Psoas muscle (tissue), 7 donors: ENCODE data around the gene FBXW5. TPM values are rescaled to one million over a fixed set of nuclear protein-coding genes. Genes with fewer than 3 reads are reported as not detected.

ENCODE experiments used
- polyA plus RNA-seq, 3 donors: library from polyadenylated mRNA; stranded (reverse); fragments of 200-250 nt; gene quantifications; one replicate each; pipeline ENCODE4 v1.2.3, GENCODE V29; 2013
- total RNA-seq, 4 donors: library from RNA; stranded (reverse); fragmentation: NEBNext Ultra II Directional in 2 of 4; extraction: Animal tissue kit (Norgen Biotek cat#: 25700) in 2 of 4; gene quantifications; one replicate each; pipeline versions ENCODE4 v1.2.1 to v1.2.4, GENCODE V29; 2021 to 2023
- donor health status: healthy with polysubstance abuse.
- donor health status: DM: no; HTN: no; CAD: no; lungs with moderate emphysema.
- donor health status: Bipolar disorder and iron deficiency.
- donor health status: healthy.
- donor health status: DM: no; HTN: no; CAD: no.
- donor health status: DM: no; HTN: no; CAD: no.
- donor health status: DM: yes; HTN: yes; CAD: no.

Gene FBXW5
- total and polyA plus RNA-seq, 7 donors = 135 to 261 (median 202) TPM

Other genes with a start within 250 kb of the FBXW5 start
Only the 30 nearest of the 32 such genes appear.
- 1 to 10 TPM; 1.4 to 2.7 (median 2.3) TPM for gene DIPK1B, start 232.2 kb downstream of the FBXW5 start, total RNA-seq
- gene DIPK1B, start 232.2 kb downstream of the FBXW5 start, polyA plus RNA-seq = 1 to 10 TPM; 2.2 to 5.3 (median 3.5) TPM
- gene LCN10, start 201.8 kb downstream of the FBXW5 start, total RNA-seq = 1 to 10 TPM in 3 of 4 donors, not detected in 1; 3.2 to 4.9 (median 4.1) TPM
- 1 to 10 TPM; 3.0 to 4.6 (median 4.0) TPM for gene LCN10, start 201.8 kb downstream of the FBXW5 start, polyA plus RNA-seq
- 10 to 100 TPM in 1 of 4 donors, 1 to 10 TPM in 2, under 1 TPM in 1; 0.44 to 14.7 (median 5.5) TPM for gene LCN6, start 196.2 kb downstream of the FBXW5 start, total RNA-seq
- 10 to 100 TPM; 10.7 to 15.0 (median 10.8) TPM for gene LCN6, start 196.2 kb downstream of the FBXW5 start, polyA plus RNA-seq
- 1 to 10 TPM in 1 of 4 donors, under 1 TPM in 2, not detected in 1; 0.44 to 1.5 (median 0.50) TPM for gene LCN8, start 186.5 kb downstream of the FBXW5 start, total RNA-seq
- gene LCN8, start 186.5 kb downstream of the FBXW5 start, polyA plus RNA-seq = under 1 TPM in 2 of 3 donors, not detected in 1; 0.16 to 0.17 TPM
- gene LCN15, start 180.2 kb downstream of the FBXW5 start, total RNA-seq = under 1 TPM in 1 of 4 donors, not detected in 3; 0.22 TPM
- gene LCN15, start 180.2 kb downstream of the FBXW5 start, polyA plus RNA-seq = 1 to 10 TPM in 1 of 3 donors, under 1 TPM in 1, not detected in 1; 0.14 to 1.4 TPM
- gene TMEM141, start 153.4 kb downstream of the FBXW5 start, total RNA-seq = 10 to 100 TPM; 32.0 to 49.1 (median 45.9) TPM
- gene TMEM141, start 153.4 kb downstream of the FBXW5 start, polyA plus RNA-seq = 10 to 100 TPM; 49.3 to 89.1 (median 65.1) TPM
- gene CCDC183, start 148.4 kb downstream of the FBXW5 start, total RNA-seq = not detected
- gene CCDC183, start 148.4 kb downstream of the FBXW5 start, polyA plus RNA-seq = under 1 TPM in 2 of 3 donors, not detected in 1; 0.03 to 0.08 TPM
- 10 to 100 TPM; 74.4 to 90.5 (median 88.3) TPM for gene RABL6, start 136.8 kb downstream of the FBXW5 start, total RNA-seq
- gene RABL6, start 136.8 kb downstream of the FBXW5 start, polyA plus RNA-seq = 10 to 100 TPM; 73.0 to 82.5 (median 75.4) TPM
- gene AJM1, start 102.3 kb downstream of the FBXW5 start, total RNA-seq = 1 to 10 TPM; 1.3 to 4.9 (median 3.5) TPM
- 1 to 10 TPM; 1.6 to 2.0 (median 1.7) TPM for gene AJM1, start 102.3 kb downstream of the FBXW5 start, polyA plus RNA-seq
- 100 to 1,000 TPM; 154 to 272 (median 220) TPM for gene PHPT1, start 95.3 kb downstream of the FBXW5 start, total RNA-seq
- 100 to 1,000 TPM; 228 to 295 (median 288) TPM for gene PHPT1, start 95.3 kb downstream of the FBXW5 start, polyA plus RNA-seq
- gene MAMDC4, start 92.4 kb downstream of the FBXW5 start, total RNA-seq = 1 to 10 TPM; 1.7 to 4.7 (median 3.1) TPM
- 1 to 10 TPM; 2.1 to 7.9 (median 2.4) TPM for gene MAMDC4, start 92.4 kb downstream of the FBXW5 start, polyA plus RNA-seq
- gene EDF1, start 78.4 kb downstream of the FBXW5 start, total RNA-seq = 100 to 1,000 TPM; 254 to 371 (median 331) TPM
- gene EDF1, start 78.4 kb downstream of the FBXW5 start, polyA plus RNA-seq = 100 to 1,000 TPM; 241 to 534 (median 365) TPM
- 10 to 100 TPM in 2 of 4 donors, 1 to 10 TPM in 2; 5.4 to 13.2 (median 9.4) TPM for gene TRAF2, start 58.2 kb downstream of the FBXW5 start, total RNA-seq
- 10 to 100 TPM in 2 of 3 donors, 1 to 10 TPM in 1; 8.6 to 15.9 (median 11.1) TPM for gene TRAF2, start 58.2 kb downstream of the FBXW5 start, polyA plus RNA-seq
- gene C8G, start 505 bp upstream of the FBXW5 start, total RNA-seq = 1 to 10 TPM; 1.7 to 7.9 (median 5.9) TPM
- 1 to 10 TPM; 3.4 to 6.0 (median 4.5) TPM for gene C8G, start 505 bp upstream of the FBXW5 start, polyA plus RNA-seq
- gene LCN12, start 7.5 kb upstream of the FBXW5 start, total RNA-seq = 1 to 10 TPM in 1 of 4 donors, under 1 TPM in 2, not detected in 1; 0.38 to 1.5 (median 0.48) TPM
- gene LCN12, start 7.5 kb upstream of the FBXW5 start, polyA plus RNA-seq = under 1 TPM; 0.06 to 0.17 (median 0.13) TPM
- 100 to 1,000 TPM in 1 of 4 donors, 10 to 100 TPM in 3; 23.3 to 130 (median 74.3) TPM for gene PTGDS, start 32.8 kb upstream of the FBXW5 start, total RNA-seq
- gene PTGDS, start 32.8 kb upstream of the FBXW5 start, polyA plus RNA-seq = 10 to 100 TPM; 29.9 to 37.9 (median 37.8) TPM
- gene LCNL1, start 38.3 kb upstream of the FBXW5 start, total RNA-seq = under 1 TPM; 0.10 to 0.79 (median 0.38) TPM
- gene LCNL1, start 38.3 kb upstream of the FBXW5 start, polyA plus RNA-seq = under 1 TPM; 0.04 to 0.14 (median 0.06) TPM
- 10 to 100 TPM in 3 of 4 donors, 1 to 10 TPM in 1; 9.4 to 15.6 (median 12.4) TPM for gene PAXX, start 47.7 kb upstream of the FBXW5 start, total RNA-seq
- 10 to 100 TPM; 16.5 to 39.2 (median 25.2) TPM for gene PAXX, start 47.7 kb upstream of the FBXW5 start, polyA plus RNA-seq
- gene CLIC3, start 51.8 kb upstream of the FBXW5 start, total RNA-seq = under 1 TPM in 3 of 4 donors, not detected in 1; 0.38 to 0.90 (median 0.54) TPM
- gene CLIC3, start 51.8 kb upstream of the FBXW5 start, polyA plus RNA-seq = under 1 TPM; 0.55 to 0.94 (median 0.79) TPM
- 10 to 100 TPM; 12.2 to 23.5 (median 18.3) TPM for gene ABCA2, start 83.5 kb upstream of the FBXW5 start, total RNA-seq
- gene ABCA2, start 83.5 kb upstream of the FBXW5 start, polyA plus RNA-seq = 10 to 100 TPM in 1 of 3 donors, 1 to 10 TPM in 2; 6.9 to 11.1 (median 8.5) TPM
- gene FUT7, start 87.3 kb upstream of the FBXW5 start, total RNA-seq = under 1 TPM in 1 of 4 donors, not detected in 3; 0.08 TPM
- gene FUT7, start 87.3 kb upstream of the FBXW5 start, polyA plus RNA-seq = under 1 TPM in 2 of 3 donors, not detected in 1; 0.01 to 0.06 TPM
- gene NPDC1, start 101.4 kb upstream of the FBXW5 start, total RNA-seq = 10 to 100 TPM; 17.3 to 32.1 (median 22.6) TPM
- gene NPDC1, start 101.4 kb upstream of the FBXW5 start, polyA plus RNA-seq = 10 to 100 TPM; 14.8 to 23.2 (median 17.6) TPM
- 1 to 10 TPM in 2 of 4 donors, under 1 TPM in 2; 0.59 to 1.4 (median 0.95) TPM for gene ENTPD2, start 109.3 kb upstream of the FBXW5 start, total RNA-seq
- under 1 TPM; 0.17 to 0.29 (median 0.28) TPM for gene ENTPD2, start 109.3 kb upstream of the FBXW5 start, polyA plus RNA-seq
- gene SAPCD2, start 125.8 kb upstream of the FBXW5 start, total RNA-seq = under 1 TPM; 0.10 to 0.15 (median 0.12) TPM
- gene SAPCD2, start 125.8 kb upstream of the FBXW5 start, polyA plus RNA-seq = under 1 TPM in 2 of 3 donors, not detected in 1; 0.18 to 0.22 TPM
- 1 to 10 TPM; 1.8 to 4.5 (median 3.0) TPM for gene UAP1L1, start 132.8 kb upstream of the FBXW5 start, total RNA-seq
- gene UAP1L1, start 132.8 kb upstream of the FBXW5 start, polyA plus RNA-seq = 1 to 10 TPM; 1.5 to 2.4 (median 1.7) TPM
- 10 to 100 TPM; 13.5 to 18.1 (median 14.4) TPM for gene MAN1B1, start 142.2 kb upstream of the FBXW5 start, total RNA-seq
- 10 to 100 TPM; 13.1 to 24.4 (median 21.8) TPM for gene MAN1B1, start 142.2 kb upstream of the FBXW5 start, polyA plus RNA-seq
- 10 to 100 TPM; 43.2 to 75.3 (median 67.5) TPM for gene DPP7, start 170.0 kb upstream of the FBXW5 start, total RNA-seq
- 10 to 100 TPM; 34.8 to 67.7 (median 61.3) TPM for gene DPP7, start 170.0 kb upstream of the FBXW5 start, polyA plus RNA-seq
- not detected for gene GRIN1, start 194.4 kb upstream of the FBXW5 start, total RNA-seq
- under 1 TPM in 1 of 3 donors, not detected in 2; 0.06 TPM for gene GRIN1, start 194.4 kb upstream of the FBXW5 start, polyA plus RNA-seq
- not detected for gene LRRC26, start 225.3 kb upstream of the FBXW5 start, total RNA-seq
- not detected for gene LRRC26, start 225.3 kb upstream of the FBXW5 start, polyA plus RNA-seq
- gene TMEM210, start 227.3 kb upstream of the FBXW5 start, total RNA-seq = not detected
- gene TMEM210, start 227.3 kb upstream of the FBXW5 start, polyA plus RNA-seq = not detected